Forelimb muscle (tissue), 1 donor: ENCODE data around the gene WDR62. TPM values are rescaled to one million over a fixed set of nuclear protein-coding genes. Genes with fewer than 3 reads are reported as not detected.
"Not testable (repeated sequence)": the region's sequence is repeated elsewhere in the genome, so short reads cannot be mapped to it uniquely, and the experiment has no call there.

Source experiments
- DNase-seq: peaks from one replicate; pipeline ENCODE4 v3.0.0-alpha.2; 2013; ENCODE audit warnings: low read depth
- polyA plus RNA-seq: library from polyadenylated mRNA; unstranded; fragments of 120-200 nt; gene quantifications from one replicate; pipeline ENCODE4 v1.2.1, GENCODE V29; 2013; ENCODE audit not compliant: insufficient read length

WDR62 gene
- polyA plus RNA-seq, 1 donor, result 2.5 TPM

DNA sequence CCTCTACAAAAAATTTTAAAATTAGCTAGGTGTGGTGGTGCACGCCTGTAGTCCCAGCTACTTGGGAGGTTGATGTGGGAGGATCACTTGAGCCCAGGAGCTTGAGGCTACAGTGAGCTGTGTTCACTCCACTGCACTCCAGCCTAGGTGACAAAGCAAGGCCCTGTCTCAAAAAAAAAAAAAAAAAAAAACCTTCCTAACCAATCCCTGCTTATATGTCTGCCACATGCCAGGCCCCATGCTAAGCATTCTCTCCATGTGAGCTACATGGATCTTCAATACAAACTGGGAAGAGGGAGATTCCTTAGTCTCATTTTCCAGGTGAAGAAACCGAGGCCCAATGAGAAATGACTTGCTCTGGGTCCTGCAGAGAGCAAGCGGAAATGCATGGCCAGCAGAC is 54.0 kb downstream of the WDR62 start:
- no peak for DNase-seq

DNA sequence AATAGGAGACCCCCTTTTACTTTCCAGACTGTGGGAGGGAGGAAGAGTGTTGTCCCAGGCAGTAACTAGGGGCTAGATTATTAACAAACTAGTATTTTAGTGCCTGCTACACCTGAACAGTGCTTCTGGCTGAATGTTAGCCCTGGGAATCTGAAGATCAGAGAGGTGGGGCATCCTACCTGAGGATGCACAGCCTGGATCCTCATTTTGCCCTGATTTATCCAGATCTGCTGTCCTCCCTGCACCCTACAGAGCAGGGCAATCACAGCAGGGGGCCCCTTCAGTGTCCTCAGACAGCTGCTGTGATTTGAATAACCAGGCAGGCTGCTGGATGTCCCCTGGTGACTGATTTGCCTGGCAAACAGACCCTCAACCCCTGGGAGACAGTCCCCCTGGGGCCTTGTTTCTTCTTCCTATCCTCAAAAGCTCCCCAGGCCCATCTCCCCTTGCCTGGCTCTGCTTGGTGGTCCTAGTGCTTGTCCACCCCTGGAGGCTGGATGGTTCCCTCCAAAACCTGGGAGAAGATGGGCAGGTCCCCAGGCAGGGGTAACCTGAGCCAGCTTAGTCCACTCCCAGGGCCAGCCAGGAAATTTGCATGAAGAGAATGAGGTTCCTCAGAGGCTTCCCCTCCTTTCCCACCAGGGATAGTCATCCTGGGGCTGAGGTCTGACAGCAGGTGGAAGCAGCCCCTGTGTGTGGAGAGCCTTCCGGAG is 55.9 kb downstream of the WDR62 start, which contains the start of gene OVOL3:
Gene OVOL3 (plus strand): TSS at position 657 of the 713 bp plus-strand sequence. CDS start 60 bp downstream, outside the sequence.
- no peak for DNase-seq

DNA sequence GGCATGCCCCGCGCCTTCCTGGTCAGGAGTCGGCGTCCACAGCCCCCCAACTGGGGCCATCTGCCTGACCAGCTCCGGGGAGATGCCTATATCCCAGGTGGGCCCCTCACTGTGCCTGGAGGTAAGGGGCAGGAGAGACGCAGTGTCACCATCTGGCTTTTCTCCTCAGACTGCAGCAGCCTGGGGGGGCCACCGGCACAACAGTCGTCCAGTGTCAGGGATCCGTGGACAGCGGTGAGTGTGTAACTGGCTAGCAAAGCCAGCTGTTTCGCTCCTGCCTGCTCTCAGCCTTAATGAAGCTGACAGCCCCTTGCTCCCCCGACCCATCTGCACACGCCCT is 56.5 kb downstream of the WDR62 start:
- no peak for DNase-seq

DNA sequence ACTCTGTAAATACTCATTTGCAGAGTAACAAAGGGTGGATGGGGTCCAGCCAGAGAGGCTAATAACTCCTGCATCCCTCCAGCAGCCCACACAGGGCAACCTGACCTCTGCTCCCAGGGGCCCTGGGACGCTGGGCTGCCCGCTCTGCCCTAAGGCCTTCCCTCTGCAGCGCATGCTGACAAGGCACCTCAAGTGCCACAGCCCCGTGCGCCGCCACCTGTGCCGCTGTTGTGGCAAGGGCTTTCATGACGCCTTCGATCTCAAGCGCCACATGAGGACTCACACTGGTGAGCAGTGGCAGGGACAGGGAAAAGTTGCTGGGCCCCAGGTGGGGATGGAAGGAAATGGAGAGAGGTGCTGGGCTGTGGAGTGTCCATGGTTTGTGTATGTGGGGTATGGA is 58.0 kb downstream of the WDR62 start:
- DNase-seq, result no peak

- no peak for DNase-seq
Measured at GRCh38 chr19:36113425-36113824, 58.7 kb downstream of the WDR62 start.

DNA sequence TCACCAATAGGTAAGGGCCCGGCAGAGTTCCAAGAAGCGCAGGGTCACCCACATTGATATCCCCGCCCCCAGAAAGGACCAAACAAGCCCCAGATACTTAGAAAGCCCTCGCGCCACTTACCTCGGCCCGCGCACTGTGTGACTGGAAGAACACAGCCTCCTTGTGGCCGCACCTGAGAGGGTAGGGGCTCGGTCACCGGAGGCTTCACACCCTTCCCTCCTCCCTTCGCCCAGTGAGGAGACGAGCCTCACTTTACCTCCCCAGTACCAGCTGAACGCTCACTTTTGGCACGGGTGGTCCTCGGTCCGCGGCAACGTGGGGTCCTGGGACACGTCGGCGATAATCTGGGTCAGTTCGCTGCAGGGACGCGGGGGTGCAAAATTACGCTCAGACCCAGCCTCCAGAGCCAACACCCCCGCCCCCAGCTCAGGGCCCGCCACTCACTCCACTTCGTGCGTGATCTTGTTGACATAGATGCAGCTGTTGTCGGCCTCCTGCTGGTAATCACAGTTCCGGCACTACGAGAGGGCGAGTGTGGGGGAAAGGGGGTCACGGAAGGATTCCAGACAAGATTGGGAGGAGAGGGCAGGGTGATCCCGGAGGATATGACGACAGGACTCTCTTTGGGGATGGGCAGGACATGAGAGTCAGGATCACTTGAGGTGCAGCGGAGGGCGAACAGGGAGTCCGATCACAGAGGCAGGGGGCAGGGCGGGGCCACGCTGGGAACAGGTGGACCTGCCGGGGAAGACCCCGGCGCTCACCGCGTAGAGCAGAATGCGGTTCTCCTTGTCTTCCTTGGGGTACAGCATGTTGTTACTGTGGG is 59.4 kb downstream of the WDR62 start:
- no peak for DNase-seq

DNA sequence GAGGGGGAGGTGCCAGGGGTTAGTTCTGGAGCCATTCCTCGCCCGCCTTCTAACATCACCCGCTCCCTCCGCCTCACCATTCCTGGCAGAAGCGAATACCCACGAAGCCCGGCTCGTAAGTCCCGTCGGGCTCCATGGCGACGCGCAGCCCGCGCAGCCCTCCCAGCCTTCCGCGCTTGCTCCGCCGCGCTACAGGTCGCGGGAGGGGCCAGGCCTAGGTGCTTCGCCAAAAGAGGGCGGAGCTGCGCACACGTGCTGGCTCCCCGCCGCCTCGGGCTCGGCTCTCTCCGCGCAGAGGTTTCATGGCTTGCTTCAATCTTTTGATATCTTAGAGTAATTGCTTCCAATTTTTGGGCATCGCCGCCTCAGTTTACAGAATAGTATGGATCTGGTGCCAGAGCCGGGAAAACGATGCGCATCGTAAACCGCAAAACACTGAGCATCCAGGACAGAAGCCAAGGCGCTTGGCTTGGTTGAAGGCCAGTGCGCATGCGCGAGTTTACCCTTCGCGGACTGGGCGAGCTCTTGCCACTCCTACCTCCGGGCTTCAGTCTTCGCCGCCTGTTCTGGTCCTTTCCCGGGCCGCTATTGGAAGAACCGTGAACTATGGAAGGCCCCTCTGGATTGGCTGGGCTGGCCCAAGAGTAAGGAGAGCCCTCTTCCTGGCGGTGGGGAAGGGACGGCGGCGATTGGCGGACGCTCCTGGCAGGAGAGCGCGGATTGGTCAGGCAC is 60.2 kb downstream of the WDR62 start, which contains the start of gene POLR2I:
Gene POLR2I (minus strand): TSS at position 155 of the 732 bp plus-strand sequence. CDS start 19 bp downstream, at position 136.
- peak; percentile 98 for DNase-seq

DNA sequence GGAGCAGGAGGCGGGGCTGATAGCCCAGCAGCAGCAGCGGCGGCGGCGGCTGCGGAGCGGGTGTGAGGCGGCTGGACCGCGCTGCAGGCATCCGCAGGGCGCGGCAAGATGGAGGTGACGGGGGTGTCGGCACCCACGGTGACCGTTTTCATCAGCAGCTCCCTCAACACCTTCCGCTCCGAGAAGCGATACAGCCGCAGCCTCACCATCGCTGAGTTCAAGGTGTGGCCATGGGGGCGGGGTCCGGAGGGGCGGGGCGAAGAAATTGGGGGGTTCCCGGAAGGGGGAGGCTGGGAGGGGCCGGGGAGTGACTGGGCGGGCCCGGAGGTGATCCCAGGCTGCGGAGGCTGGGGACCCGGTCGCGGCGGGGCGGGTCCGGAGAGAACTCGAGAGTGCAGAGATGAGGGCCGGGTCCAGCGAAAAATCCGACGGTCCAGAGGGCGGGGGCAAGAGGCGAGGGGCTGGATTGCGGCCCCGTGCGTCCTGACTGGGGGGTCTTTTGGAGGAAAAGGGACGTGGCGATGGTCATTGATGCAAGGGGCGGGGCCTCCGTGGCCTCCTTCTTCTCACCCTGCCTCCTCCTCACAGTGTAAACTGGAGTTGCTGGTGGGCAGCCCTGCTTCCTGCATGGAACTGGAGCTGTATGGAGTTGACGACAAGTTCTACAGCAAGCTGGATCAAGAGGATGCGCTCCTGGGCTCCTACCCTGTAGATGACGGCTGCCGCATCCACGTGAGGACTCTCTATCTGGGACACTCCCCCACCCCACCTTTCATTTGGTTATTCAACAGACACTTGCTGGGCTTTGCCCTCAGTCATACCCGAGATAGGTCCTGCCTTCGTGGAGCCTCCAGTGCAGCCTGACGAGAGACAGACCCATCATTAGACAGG is 61.0 kb downstream of the WDR62 start, which contains the start of gene TBCB:
Gene TBCB (plus strand): TSS at position 16 of the 891 bp plus-strand sequence. CDS start 93 bp downstream, at position 109.
- DNase-seq, result no peak

- no peak for DNase-seq
Measured at GRCh38 chr19:36116344-36116637, 61.6 kb downstream of the WDR62 start.

DNA sequence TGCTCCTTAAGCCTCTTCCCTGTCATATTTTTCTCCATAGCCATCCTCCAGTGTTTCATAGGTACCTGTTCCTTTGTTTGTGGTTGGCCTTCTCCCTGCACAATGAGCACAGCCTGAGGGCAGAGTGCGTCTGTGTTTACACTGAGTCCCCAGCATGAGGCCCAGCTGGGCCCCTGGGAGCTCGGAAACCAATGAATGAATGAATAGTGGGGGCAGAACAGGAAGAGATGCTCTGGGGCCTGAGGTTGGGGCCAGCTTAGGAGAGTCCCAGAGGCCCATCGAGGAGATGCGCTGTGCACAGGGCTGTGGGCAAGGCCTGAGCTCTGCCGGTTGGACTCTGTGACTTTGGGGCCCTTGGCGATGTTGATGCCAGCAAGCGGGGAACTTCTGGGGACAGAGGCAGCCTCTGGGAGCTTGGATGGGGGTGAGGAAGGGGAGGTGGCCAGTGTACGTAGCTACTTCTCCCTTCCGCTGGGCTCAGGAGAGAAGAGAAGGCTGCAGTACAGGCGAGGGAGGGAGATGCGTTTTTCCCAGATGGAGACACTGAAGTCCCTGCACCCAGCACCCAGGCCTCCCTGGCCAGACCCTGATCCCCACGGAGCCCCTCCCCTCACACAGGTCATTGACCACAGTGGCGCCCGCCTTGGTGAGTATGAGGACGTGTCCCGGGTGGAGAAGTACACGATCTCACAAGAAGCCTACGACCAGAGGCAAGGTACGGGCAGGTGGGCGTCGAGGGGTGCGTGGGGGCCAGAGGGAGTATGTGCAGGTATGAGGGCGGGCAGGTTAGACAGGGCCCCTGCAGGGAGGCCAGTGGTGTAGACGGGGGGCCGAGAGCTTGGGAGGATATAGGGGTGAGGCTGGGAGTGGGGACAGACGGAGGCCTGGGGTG is 65.6 kb downstream of the WDR62 start:
- no peak for DNase-seq

DNA sequence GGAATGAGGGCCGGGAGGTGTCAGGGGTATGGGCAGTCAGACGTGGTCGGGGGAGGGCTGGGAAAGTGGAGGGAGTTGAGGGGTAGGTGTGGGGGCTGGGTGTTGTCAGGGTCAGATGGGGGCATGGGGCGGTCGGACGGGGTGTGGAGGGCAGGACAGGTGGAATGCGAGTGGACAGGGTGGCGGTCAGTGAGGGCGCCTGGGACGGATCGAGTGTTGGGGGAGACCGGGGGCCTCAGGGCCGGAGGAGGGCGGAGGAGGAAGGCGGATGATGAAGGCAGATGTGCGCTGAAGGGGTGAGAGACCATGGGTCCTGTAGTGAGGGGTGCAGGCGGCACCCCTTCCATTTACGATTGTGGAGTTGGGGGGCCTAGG is 66.3 kb downstream of the WDR62 start:
- no peak for DNase-seq

DNA sequence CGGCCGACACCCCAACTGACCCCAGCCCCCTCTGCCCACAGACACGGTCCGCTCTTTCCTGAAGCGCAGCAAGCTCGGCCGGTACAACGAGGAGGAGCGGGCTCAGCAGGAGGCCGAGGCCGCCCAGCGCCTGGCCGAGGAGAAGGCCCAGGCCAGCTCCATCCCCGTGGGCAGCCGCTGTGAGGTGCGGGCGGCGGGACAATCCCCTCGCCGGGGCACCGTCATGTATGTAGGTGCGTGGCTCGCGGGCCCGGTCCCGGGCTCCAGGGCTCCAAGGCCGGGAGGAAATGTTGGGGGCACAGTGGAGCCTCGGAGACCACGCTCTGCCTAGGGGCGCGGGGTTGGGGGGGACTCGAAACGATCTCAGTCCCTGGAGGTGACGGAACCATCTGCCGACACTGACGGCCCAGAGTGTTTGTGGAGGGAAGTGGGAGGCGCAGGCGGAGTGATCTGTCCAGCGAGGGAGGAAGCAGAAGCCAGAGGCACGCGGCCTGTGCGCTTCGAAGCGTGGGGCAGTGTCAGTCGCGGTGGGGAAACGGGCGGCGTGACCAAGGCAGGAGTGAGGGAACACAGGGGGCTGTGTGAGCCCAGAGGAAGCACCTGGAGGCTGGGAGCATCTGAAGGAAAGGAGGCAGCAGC is 66.9 kb downstream of the WDR62 start:
- no peak for DNase-seq

DNA sequence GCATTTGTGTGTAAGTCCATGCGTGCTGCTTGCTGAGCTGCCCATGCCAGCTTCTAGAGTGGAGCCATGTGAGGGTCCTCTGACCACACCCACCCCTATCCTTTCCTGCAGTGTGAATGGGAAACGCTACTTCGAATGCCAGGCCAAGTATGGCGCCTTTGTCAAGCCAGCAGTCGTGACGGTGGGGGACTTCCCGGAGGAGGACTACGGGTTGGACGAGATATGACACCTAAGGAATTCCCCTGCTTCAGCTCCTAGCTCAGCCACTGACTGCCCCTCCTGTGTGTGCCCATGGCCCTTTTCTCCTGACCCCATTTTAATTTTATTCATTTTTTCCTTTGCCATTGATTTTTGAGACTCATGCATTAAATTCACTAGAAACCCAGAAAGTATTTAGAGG is 70.9 kb downstream of the WDR62 start:
- DNase-seq, result no peak

GRCh38 chr19:36128392-36128736 is 73.7 kb downstream of the WDR62 start:
- DNase-seq, result no peak

- not testable (repeated sequence) for DNase-seq
Measured at GRCh38 chr19:36131221-36131620, 76.5 kb downstream of the WDR62 start.

GRCh38 chr19:36134867-36135266 is 80.2 kb downstream of the WDR62 start:
- not testable (repeated sequence) for DNase-seq

GRCh38 chr19:36136964-36137686 is 82.4 kb downstream of the WDR62 start:
- no peak for DNase-seq

GRCh38 chr19:36139120-36139472 is 84.4 kb downstream of the WDR62 start:
- no peak for DNase-seq
